GM12892 (cell line): ENCODE measurements around the gene ACOX2.

Experiments
- DNase-seq: peaks from one replicate; pipeline ENCODE4 v3.0.0; 2011; ENCODE audit not compliant: insufficient read length
- FAIRE-seq: peaks from 2 replicates; lab custom pipeline; 2011; peaks lifted over from hg19 to GRCh38; lab: Jason Lieb, UNC
- POLR2A ChIP-seq: IDR thresholded peaks from 2 replicates; pipeline ENCODE4 v1.6.1; 2011; ENCODE audit warnings: low read depth, low read length, control low read depth
- POLR2AphosphoS5 ChIP-seq: IDR thresholded peaks from 2 replicates; pipeline ENCODE4 v1.6.1; 2011; ENCODE audit warnings: low read depth, low read length, control low read depth
- TAF1 ChIP-seq: IDR thresholded peaks from 2 replicates; pipeline ENCODE4 v1.6.1; 2011; ENCODE audit warnings: low read depth, mild to moderate bottlenecking, control low read depth, low read length, borderline replicate concordance

ACOX2 gene

DNA sequence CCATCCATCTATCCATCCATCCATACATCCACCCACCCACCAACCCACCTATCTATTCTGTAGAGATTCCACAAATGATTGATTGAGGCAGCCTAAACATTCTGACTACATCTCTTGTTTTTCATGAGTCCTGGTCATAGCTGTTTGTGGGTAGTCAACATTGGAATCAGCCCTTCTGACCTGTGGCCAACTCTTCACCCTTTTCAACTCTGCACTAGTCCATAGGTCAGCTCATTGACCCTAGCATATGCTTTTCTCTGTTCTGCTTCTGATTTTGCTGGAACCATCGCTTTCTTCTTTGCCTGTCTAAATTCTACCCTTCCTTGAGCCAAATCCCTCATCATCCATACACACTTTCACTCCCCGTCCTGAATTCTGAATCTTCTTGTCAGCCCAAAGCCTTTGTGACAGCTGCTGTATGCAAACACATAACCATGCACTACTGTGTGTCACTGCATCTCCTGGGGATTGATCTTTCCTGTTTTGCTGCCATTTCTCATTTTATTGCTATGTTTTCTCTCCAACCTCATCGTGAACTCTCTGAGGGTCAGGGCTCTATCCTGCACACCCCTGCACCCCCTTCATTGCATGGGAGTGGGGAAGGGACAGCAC, 61.9 kb downstream of the ACOX2 start:
- DNase-seq: no peak
- TF ChIP-seq POLR2A (no peak), TAF1 (no peak), POLR2AphosphoS5 (no peak)
- FAIRE-seq: no peak

DNA sequence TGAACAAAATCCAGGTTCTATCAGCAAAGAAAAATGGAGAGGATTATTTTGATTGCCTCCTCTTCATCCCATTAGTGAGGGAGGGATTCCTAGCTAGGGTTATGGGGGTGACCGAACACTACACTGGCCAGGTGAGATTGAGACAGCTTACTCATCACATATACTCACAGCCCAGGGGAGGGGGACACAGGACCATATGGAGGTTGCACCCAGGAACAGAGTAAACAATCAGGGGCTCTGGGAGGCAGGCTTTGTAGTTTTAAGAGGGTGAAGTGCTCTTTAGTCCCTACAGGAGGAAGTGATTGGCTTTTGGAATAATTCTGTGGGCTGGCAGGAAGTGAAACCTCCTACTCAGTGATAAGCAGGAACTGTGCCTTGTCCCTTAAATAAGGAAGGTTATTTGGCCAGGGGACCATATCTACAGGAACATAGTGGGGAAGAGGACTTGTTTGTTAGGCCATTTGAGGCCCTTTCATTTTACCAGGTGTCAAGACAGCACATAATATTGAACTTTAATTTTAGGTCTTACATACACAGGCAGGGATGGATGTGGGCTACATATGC, 62.6 kb downstream of the ACOX2 start:
- TF ChIP-seq POLR2AphosphoS5 (no peak), POLR2A (no peak), TAF1 (no peak)
- FAIRE-seq: no peak

DNA sequence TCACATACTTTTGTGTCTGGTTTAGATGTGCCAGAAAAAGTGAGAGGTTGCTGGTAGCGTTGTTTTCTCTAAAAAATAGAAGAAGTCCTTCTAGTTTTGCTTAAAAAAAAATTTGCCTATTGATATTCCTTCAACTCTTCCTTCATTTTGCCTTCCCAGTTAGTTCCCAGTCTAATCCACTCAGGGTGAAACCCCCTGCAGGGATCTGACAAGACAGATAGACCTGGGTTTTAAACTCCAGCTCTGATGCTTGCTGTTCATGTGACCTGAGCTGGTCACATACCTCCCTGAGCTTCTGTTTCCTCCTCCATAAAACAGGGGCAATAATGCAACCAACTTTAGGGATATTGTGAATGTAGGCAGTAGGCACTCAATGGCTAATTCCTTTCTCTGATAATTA, 63.7 kb downstream of the ACOX2 start:
- no peak for TF ChIP-seq TAF1
- TF ChIP-seq POLR2A: no peak
- TF ChIP-seq POLR2AphosphoS5: no peak
- FAIRE-seq: no peak
- DNase-seq: no peak

More for the DNA sequence above, 62.6 kb downstream of the ACOX2 start:
- DNase-seq: no peak

DNA sequence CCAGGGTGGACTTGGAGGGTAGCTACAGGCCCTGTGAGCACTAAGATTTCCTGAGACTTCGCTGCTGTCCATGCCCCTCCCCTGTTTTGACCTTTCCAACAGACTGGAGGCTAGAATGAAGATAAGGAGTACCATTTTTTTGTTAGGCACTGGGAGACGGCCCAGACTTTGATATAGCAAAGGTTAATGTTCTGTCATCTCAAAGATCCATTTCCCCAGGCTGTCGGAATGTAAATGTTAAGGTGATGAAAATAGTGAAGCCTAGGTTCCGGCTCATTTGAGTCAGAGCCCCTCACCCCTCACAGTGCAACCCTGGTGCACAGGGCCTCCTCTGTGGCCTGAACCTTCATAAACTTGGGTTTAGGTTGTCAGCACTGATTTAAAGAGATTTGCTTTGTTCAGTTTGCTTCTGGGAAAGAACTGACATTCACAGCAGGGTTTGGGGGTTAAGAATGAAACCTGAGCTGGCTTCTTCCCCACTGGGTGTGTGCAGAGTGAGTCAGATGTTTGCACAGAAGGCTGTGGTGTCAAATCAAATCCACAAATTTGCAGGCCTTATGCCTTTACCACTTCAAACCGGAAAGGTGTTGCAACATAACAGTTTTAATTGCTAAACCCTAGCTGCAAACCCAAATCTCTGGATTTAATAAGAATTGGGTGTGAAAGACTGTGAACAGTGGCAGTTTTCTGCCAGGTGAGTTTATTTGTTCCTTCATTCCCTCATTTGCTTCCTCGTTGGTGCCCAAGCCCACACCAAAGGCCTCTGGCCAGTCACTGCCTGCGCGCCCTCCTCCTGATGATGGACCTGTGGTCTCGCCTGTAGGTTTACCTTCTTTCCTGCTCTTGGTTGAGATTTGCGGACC, 65.7 kb downstream of the ACOX2 start:
- no peak for FAIRE-seq

DNA sequence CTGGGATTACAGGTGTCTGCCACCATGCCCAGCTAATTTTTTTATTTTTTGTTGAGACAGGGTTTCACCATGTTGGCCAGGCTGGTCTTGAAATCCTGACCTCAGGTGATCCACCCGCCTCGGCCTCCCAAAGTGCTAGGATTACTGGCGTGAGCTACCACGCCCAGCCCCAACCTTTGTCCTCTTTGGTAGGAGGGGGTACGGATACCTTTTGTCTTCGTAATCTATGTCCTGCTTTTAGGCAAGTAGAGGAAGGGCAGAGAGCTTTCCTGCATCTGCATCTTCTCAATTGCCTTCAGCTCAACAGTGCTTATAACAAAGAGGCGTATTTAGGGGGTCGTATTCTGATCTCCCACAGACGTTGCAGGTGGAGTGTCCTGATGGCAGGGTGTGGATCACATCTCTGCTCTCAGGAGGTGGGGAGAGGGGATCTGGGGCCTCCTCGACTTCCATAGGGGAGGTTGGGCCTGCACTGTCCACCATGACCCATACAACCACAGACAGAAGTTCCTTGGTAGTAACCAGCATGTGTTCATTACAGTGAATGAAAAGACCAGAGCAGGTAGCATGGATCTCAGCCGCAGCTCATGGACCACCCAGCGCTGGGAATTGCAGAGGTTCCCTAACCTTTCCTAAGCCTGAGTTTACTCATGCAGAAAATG, 66.5 kb downstream of the ACOX2 start:
- FAIRE-seq: no peak
- no peak for DNase-seq
- TF ChIP-seq POLR2AphosphoS5: no peak
- no peak for TF ChIP-seq TAF1
- TF ChIP-seq POLR2A: no peak

More for the DNA sequence above, 65.7 kb downstream of the ACOX2 start:
- no peak for TF ChIP-seq POLR2A
- no peak for TF ChIP-seq POLR2AphosphoS5
- no peak for TF ChIP-seq TAF1
- DNase-seq: no peak

DNA sequence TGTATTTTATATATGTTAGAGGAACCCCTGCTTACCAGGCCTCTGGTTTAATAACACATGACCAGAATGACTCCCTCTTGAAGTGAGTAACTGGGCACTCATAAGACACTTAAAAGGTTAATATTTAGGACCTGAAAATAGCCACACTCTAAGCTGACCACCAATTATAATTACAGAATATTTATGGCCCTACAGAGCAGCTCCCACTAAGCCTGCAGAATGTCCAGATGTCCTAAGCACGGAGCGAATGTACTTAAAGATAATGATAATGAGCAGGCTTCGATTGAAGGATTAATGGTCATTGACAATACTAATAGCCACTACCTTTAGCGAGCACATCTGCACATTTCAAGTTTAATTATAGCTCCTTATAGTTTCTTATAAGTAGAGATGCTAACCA, 67.9 kb downstream of the ACOX2 start:
- DNase-seq (no peak), FAIRE-seq (no peak)
- TF ChIP-seq TAF1 (no peak), POLR2AphosphoS5 (no peak), POLR2A (no peak)

DNA sequence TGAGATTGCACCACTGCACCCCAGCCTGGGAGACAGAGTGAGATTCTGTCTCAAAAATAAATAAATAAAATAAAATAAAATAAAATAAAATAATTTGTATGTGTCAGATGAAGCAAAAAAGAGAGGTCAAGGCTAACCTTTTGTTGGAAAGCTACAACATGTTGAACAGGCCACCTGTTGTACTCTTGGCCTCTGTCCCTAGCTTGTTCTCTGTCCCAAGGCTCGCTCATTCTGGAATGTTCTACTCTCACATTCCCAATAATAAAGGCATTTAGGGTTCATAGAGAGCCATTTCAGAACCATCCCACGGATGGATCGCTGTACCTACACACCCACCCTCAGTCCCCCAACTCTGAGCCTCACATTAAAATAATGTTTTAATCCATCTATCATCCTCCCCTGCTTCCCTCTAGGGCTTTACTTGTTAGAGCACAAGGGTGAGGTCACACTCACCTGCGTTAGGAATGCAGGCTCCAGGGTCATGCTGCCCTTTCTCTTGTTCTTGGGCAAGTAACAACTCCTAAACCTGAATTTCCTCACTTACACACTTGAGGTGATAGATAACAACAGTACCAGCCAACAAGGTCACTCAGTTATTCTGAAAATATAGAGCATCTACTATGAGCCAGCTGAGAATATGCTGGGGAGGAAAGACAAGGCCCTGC, 70.0 kb downstream of the ACOX2 start:
- no peak for DNase-seq
- TF ChIP-seq POLR2AphosphoS5 (no peak), POLR2A (no peak), TAF1 (no peak)
- no peak for FAIRE-seq

DNA sequence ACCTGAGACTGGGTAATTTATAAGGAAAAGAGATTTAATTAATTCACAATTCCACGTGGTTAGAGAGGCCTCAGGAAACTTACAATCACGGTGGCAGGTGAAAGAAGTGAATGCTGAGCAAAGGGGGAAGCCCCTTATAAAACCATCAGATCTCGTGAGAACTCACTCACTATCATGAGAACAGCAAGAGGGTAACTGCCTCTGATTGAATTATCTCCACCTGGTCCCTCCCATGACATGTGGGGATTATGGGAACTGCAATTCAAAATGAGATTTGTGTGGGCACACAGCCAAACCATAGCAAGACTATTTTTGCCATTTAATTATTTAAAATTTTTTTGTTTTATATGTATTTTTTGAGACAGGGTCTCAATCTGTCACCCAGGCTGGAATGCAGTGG, 72.1 kb downstream of the ACOX2 start:
- DNase-seq: no peak
- TF ChIP-seq TAF1 (no peak), POLR2AphosphoS5 (no peak), POLR2A (no peak)
- FAIRE-seq: no peak

DNA sequence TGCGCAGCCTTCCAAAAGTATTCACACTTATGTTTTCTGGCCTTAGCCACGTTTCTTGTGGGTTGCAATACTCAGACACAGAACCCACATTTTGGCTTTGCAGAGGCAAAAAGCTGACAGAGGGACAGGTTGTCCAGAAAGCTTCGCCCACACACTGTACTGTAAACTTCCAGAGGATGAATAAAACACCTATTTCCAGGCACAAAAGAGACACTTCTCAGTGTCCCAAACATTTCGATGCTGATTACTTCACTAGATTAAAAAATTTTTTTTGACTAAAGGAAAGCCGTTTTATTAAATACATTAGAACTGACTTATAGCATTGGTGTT, 73.1 kb downstream of the ACOX2 start:
- DNase-seq (no peak), FAIRE-seq (no peak)
- TF ChIP-seq POLR2AphosphoS5 (no peak), POLR2A (no peak), TAF1 (no peak)

DNA sequence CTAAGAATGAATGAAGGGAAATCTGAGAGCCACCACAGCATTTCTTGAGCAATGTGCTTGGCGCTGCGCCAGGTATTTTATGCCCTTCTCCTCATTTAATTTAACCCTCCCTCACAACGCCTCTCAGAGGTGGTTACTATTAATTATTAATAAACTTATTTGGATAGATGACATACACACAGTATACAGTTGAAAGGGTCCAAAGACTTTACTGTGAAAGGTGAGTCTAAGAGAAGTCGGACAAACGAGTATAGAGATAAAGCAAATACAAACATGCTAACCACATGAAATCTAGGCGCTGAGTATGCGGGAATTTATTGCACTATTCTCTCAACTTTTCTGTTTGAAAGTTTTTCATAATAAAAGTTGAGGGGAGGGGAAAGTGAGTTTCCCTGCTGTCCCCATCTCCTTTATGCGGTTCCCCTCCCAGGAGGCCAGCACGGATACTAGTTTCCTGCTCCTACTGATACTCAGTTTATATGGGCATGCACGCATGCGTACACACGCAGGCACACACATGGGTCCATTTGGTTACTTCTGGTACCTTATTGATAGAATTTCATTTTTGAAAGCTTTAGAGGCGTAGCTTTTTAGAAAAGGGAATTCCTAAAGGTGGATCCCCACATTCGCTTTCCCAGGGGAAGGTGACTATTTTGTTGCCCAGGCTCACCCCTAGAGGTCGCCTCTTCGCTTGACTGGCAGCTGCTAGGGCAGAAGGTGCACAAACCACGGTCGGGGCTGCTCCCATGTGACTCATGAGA, 73.6 kb downstream of the ACOX2 start:
- FAIRE-seq (peak; percentile 17), DNase-seq (peak; percentile 45)

More for the DNA sequence above, 73.6 kb downstream of the ACOX2 start:
- TF ChIP-seq POLR2A (no peak), TAF1 (no peak), POLR2AphosphoS5 (no peak)
